Measurements from ENCODE around the gene NUP62. TPM values are rescaled to one million over a fixed set of nuclear protein-coding genes. Genes with fewer than 3 reads are reported as not detected.

NUP62 gene
- polyA plus RNA-seq, 1 of the 3 experiments (the other 2 are of a cell fraction), result 16.2 TPM

- H2AFZ ChIP-seq (ENCODE audit: low read depth), result no peak overlapping the region
- POLR2A ChIA-PET, result no interaction called here
- no peak for TF ChIP-seq NFIC (IDR thresholded peaks at IDR 0.05; ENCODE audit: borderline replicate concordance)
- TF ChIP-seq USF2 (IDR thresholded peaks at IDR 0.05; ENCODE audit: borderline replicate concordance, low read depth, low read length), result no peak
- no peak for TF ChIP-seq GABPA (IDR thresholded peaks at IDR 0.05; ENCODE audit: low read depth)
- TF ChIP-seq NRF1 (IDR thresholded peaks at IDR 0.05; ENCODE audit: low read depth, low read length), result no peak
- no peak for TF ChIP-seq SMC3 (IDR thresholded peaks at IDR 0.05; ENCODE audit: low read depth, low read length)
- TF ChIP-seq FOXM1 (IDR thresholded peaks at IDR 0.05; ENCODE audit: low read depth), result no peak
- no peak for TF ChIP-seq ZBTB33 (IDR thresholded peaks at IDR 0.05; ENCODE audit: borderline replicate concordance, low read depth)
- TF ChIP-seq EZH2phosphoT487 (IDR thresholded peaks at IDR 0.05; ENCODE audit: borderline replicate concordance, low read depth), result no peak
- TF ChIP-seq ELF1 (IDR thresholded peaks at IDR 0.05), result no peak
- TF ChIP-seq YY1 (IDR thresholded peaks at IDR 0.05; ENCODE audit: low read depth), result no peak
- TF ChIP-seq USF1 (IDR thresholded peaks at IDR 0.05; ENCODE audit: borderline replicate concordance, low read depth), result no peak
- no peak for TF ChIP-seq IRF3 (IDR thresholded peaks at IDR 0.05; ENCODE audit: low read depth, low read length)
- TF ChIP-seq JUND (IDR thresholded peaks at IDR 0.05), result no peak
- no peak for TF ChIP-seq PBX3 (IDR thresholded peaks at IDR 0.05)
- TF ChIP-seq FOXJ3 (CRISPR knock-in tag; IDR thresholded peaks at IDR 0.05), result no peak
- no peak for TF ChIP-seq TAF1 (IDR thresholded peaks at IDR 0.05; ENCODE audit: borderline replicate concordance, low read depth, low read length)
- CTCF ChIA-PET, result interaction anchor here (1.0 to 3.5 kb wide), 5 partner anchors 9 to 37 kb away, joined by 3 to 23 read pairs (median 3); no protein-coding TSS in a partner anchor
- peaks cover 66% of the 10 kb centered on the region for H3K79me2 ChIP-seq (ENCODE audit: insufficient read depth)
- WGBS (ENCODE audit: low lambda C conversion rate), result 88% methylated on average over 14 of the region's 14 CpGs
- no peaks in the 10 kb centered on the region for H3K9me2 ChIP-seq
- peak overlapping the region in 1 of 2 experiments; percentile 94; a peak in 1 of 4 replicates for H3K27ac ChIP-seq (ENCODE audit: low read depth in 2 of 2, low read length in 1 of 2)
- no peaks in the 10 kb centered on the region for H3K27me3 ChIP-seq (ENCODE audit: insufficient read depth)
- peaks cover 7 to 10% of the 10 kb centered on the region in 2 experiments; a peak in 2 of 4 replicates for H3K4me1 ChIP-seq (ENCODE audit: control insufficient read depth in 1 of 2, insufficient read depth in 2 of 2, low read depth in 1 of 2, low read length in 1 of 2)
- H4K20me1 ChIP-seq (ENCODE audit: insufficient read depth), result peaks cover 22% of the 10 kb centered on the region; the same call in 1 of the 2 replicates
- peak overlapping the region in 1 of 2 experiments; percentile 100; a peak in 2 of 4 replicates for H3K4me3 ChIP-seq (ENCODE audit: low read depth in 2 of 2, low read length in 1 of 2)
- peak overlapping the region; percentile 98; the same call in 1 of the 2 replicates for H3K9ac ChIP-seq
- H3K4me2 ChIP-seq, result peak overlapping the region; percentile 94
- peaks cover 17 to 37% of the 10 kb centered on the region in 2 experiments for H3K36me3 ChIP-seq (replicated peaks in 1 of 2; ENCODE audit: control insufficient read depth in 1 of 2, insufficient read depth in 2 of 2, low read length in 1 of 2)
- DNase-seq, result no peak
- H3K9me3 ChIP-seq, result no peaks in the 10 kb centered on the region
- H3F3A ChIP-seq (replicated peaks; ENCODE audit: insufficient read depth), result peaks cover 18% of the 10 kb centered on the region
Measured at GRCh38 chr19:49927526-49928264, 1.6 kb downstream of the NUP62 start.

Data from SK-N-SH (cell line).